Measurements from ENCODE around the gene RAB11FIP3. TPM values are rescaled to one million over a fixed set of nuclear protein-coding genes. Genes with fewer than 3 reads are reported as not detected.

Gene RAB11FIP3
- total and polyA plus RNA-seq, 2 of the 13 experiments (the other 11 are each of a cell fraction or from before 2014, with no cell fraction given) = 34.3 to 57.6 TPM

DNA sequence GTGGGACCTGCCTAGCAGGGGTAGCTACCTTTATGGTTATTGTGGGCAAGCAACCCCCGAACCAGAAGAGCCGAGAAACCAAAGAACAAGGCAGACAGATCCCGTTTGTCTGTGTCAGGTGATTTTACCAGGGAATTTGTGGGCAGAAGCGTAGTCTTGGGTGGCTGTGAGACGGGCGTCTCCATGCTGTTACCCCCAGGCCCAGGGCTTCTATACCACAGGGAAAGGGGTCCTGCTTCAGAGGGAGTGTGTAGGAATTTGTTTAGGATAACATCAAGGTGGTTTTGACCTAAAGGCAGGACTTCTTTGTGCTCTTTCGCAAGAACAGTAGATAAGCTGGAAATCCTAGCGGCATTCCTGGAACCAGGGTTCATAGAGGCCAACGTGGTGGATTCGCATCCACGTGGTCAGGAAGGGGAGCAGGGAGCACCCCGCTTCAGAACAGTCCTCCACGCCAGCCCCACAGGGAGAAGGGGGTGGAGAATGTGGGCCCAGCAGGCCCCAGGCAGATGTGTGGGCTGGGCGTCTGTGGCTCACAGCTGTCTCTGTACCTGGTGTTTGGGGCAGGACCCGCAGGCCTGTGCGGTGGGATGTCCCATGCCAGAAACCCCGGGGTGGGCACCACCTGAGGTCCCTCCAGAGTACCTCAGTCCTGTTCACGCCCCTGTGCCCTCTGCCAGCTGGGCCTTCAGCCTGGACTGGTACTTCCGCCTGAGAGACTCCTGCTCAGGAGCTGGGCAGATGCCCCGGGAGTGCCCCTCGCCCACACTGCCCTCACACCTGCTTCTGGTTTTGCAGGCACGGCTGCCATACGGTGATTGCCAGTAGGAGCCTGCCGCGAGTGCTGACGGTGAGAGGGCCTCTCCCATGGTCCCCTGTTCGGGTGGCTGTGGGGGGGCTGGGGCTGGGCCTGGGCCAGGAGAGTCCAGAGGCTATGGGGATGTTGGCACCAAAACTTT lies 19.6 kb upstream of the RAB11FIP3 start (continued):
- TF ChIP-seq ZNF260 (CRISPR knock-in tag; IDR thresholded peaks at IDR 0.05; ENCODE audit: borderline replicate concordance, low read depth) (no peak), ZFX (CRISPR knock-in tag; IDR thresholded peaks at IDR 0.05; ENCODE audit: low read depth) (peak; percentile 79), GFI1 (CRISPR knock-in tag; IDR thresholded peaks at IDR 0.05; ENCODE audit: borderline replicate concordance) (peak; percentile 90), HMG20A (CRISPR knock-in tag; IDR thresholded peaks at IDR 0.05; ENCODE audit: borderline replicate concordance) (peak; percentile 90), PAF1 (CRISPR knock-in tag; IDR thresholded peaks at IDR 0.05) (no peak), KDM3A (CRISPR knock-in tag; IDR thresholded peaks at IDR 0.05; ENCODE audit: low read depth) (no peak), SP4 (CRISPR knock-in tag; IDR thresholded peaks at IDR 0.05) (peak; percentile 55; the same call in 1 of the 2 replicates), ZMYM3 (CRISPR knock-in tag; IDR thresholded peaks at IDR 0.05) (peak; percentile 44; the same call in 1 of the 2 replicates), ZMAT3 (CRISPR knock-in tag; conservative IDR thresholded peaks at IDR 0.05) (no peak), ZFAT (CRISPR knock-in tag; conservative IDR thresholded peaks at IDR 0.05) (no peak), KLF6 (CRISPR knock-in tag; IDR thresholded peaks at IDR 0.05) (peak; percentile 99), ZNF510 (CRISPR knock-in tag; IDR thresholded peaks at IDR 0.05; ENCODE audit: low read depth) (peak; percentile 72; the same call in 1 of the 2 replicates), SAFB2 (CRISPR knock-in tag; IDR thresholded peaks at IDR 0.05; ENCODE audit: borderline replicate concordance, low read depth) (0 out of 2 replicates have a peak, but pooled peaks have one; percentile 72), MXD4 (CRISPR knock-in tag; IDR thresholded peaks at IDR 0.05) (peak; percentile 91), ZFP36L1 (CRISPR knock-in tag; IDR thresholded peaks at IDR 0.05) (peak; percentile 66), ZNF282 (IDR thresholded peaks at IDR 0.05; ENCODE audit: partially characterized antibody) (no peak)
- TF ChIP-seq, protein P1, sequence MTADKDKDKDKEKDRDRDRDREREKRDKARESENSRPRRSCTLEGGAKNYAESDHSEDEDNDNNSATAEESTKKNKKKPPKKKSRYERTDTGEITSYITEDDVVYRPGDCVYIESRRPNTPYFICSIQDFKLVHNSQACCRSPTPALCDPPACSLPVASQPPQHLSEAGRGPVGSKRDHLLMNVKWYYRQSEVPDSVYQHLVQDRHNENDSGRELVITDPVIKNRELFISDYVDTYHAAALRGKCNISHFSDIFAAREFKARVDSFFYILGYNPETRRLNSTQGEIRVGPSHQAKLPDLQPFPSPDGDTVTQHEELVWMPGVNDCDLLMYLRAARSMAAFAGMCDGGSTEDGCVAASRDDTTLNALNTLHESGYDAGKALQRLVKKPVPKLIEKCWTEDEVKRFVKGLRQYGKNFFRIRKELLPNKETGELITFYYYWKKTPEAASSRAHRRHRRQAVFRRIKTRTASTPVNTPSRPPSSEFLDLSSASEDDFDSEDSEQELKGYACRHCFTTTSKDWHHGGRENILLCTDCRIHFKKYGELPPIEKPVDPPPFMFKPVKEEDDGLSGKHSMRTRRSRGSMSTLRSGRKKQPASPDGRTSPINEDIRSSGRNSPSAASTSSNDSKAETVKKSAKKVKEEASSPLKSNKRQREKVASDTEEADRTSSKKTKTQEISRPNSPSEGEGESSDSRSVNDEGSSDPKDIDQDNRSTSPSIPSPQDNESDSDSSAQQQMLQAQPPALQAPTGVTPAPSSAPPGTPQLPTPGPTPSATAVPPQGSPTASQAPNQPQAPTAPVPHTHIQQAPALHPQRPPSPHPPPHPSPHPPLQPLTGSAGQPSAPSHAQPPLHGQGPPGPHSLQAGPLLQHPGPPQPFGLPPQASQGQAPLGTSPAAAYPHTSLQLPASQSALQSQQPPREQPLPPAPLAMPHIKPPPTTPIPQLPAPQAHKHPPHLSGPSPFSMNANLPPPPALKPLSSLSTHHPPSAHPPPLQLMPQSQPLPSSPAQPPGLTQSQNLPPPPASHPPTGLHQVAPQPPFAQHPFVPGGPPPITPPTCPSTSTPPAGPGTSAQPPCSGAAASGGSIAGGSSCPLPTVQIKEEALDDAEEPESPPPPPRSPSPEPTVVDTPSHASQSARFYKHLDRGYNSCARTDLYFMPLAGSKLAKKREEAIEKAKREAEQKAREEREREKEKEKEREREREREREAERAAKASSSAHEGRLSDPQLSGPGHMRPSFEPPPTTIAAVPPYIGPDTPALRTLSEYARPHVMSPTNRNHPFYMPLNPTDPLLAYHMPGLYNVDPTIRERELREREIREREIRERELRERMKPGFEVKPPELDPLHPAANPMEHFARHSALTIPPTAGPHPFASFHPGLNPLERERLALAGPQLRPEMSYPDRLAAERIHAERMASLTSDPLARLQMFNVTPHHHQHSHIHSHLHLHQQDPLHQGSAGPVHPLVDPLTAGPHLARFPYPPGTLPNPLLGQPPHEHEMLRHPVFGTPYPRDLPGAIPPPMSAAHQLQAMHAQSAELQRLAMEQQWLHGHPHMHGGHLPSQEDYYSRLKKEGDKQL (CRISPR knock-in tag; IDR thresholded peaks at IDR 0.05; ENCODE audit: low read depth) = peak; percentile 82
- TF ChIP-seq, protein P2, sequence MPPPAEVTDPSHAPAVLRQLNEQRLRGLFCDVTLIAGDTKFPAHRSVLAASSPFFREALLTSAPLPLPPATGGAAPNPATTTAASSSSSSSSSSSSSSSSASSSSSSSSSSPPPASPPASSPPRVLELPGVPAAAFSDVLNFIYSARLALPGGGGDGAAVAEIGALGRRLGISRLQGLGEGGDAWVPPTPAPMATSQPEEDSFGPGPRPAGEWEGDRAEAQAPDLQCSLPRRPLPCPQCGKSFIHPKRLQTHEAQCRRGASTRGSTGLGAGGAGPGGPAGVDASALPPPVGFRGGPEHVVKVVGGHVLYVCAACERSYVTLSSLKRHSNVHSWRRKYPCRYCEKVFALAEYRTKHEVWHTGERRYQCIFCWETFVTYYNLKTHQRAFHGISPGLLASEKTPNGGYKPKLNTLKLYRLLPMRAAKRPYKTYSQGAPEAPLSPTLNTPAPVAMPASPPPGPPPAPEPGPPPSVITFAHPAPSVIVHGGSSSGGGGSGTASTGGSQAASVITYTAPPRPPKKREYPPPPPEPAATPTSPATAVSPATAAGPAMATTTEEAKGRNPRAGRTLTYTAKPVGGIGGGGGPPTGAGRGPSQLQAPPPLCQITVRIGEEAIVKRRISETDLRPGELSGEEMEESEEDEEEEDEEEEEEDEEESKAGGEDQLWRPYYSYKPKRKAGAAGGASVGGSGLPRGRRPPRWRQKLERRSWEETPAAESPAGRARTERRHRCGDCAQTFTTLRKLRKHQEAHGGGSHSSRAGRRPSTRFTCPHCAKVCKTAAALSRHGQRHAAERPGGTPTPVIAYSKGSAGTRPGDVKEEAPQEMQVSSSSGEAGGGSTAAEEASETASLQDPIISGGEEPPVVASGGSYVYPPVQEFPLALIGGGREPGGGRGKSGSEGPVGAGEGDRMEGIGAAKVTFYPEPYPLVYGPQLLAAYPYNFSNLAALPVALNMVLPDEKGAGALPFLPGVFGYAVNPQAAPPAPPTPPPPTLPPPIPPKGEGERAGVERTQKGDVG (CRISPR knock-in tag; IDR thresholded peaks at IDR 0.05; ENCODE audit: borderline replicate concordance) = peak; percentile 55; the same call in 1 of the 2 replicates
- TF ChIP-seq, protein P3, sequence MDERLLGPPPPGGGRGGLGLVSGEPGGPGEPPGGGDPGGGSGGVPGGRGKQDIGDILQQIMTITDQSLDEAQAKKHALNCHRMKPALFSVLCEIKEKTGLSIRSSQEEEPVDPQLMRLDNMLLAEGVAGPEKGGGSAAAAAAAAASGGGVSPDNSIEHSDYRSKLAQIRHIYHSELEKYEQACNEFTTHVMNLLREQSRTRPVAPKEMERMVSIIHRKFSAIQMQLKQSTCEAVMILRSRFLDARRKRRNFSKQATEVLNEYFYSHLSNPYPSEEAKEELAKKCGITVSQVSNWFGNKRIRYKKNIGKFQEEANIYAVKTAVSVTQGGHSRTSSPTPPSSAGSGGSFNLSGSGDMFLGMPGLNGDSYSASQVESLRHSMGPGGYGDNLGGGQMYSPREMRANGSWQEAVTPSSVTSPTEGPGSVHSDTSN (CRISPR knock-in tag; IDR thresholded peaks at IDR 0.05) = no peak
